ENCODE measurements around the gene HMX2. TPM values are rescaled to one million over a fixed set of nuclear protein-coding genes. Genes with fewer than 3 reads are reported as not detected.

Gene HMX2
- total RNA-seq, 1 experiment from 2014 or later: 2.7 TPM

DNA sequence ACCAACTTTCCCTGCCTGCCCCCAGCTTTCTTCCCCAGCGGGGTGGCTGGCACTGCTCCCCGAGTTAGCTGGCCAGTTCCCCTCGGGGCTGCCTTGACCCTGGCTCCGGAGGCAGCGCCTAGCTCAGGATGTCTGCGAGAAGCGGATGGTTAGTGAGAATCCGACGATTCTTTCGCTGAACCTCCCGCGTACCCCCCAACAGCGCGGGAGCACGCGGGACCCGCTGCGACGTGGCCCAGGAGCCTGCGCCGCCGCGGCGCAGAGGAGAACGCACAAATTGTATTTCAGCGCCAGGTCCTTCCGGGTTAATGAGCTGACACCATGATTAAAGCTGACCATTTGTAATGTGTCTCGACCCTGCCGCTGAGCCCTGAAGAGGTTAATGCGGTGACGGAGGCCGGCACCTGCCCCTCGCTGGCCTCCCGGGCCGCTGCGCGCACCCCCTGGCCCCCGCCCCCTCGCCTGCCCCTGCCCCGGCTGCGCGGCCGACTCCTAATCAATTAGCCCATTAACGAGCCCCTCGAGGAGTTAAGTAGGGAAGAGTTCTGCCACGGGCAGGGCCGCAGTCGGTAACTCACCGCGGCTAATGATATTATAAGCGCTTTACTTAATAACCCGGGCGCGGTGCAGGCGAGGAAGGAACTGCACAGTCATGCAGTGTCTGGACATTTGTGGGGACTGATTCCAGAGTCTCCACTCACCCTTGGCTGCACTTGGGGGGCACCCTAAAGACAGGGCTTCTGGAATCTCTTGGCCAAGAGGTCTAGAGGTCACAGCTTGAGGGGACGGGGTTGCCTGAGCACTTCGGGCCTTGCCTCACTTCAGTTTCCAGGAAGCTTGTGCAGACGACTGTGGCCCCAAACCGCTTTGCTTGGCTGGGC lies 1.7 kb upstream of the HMX2 start:
- no peaks in the 10 kb centered on the region for H3K36me3 ChIP-seq (ENCODE audit: control insufficient read depth, insufficient read depth, low read length)
- H3K4me3 ChIP-seq (ENCODE audit: low read depth in 2 of 2, low read length in 2 of 2): no peak overlapping the region
- H3K27me3 ChIP-seq (ENCODE audit: control insufficient read depth, insufficient read depth, low read length): no peaks in the 10 kb centered on the region
- ATAC-seq (no peak), DNase-seq (ENCODE audit: low read depth, low spot score) (no peak)
- intact Hi-C loops (cut with micrococcal nuclease; ENCODE audit: unreplicated experiment): no loop called here
- in situ Hi-C loops (cut with HindIII; ENCODE audit: low pct_unique_long_range_greater_than_20kb, low sequenced_read_pairs): no loop called here
- CTCF ChIA-PET: interaction anchor here (1.4 kb wide), 1 partner anchor 233 kb away, joined by 5 read pairs; no protein-coding TSS in a partner anchor
- no TSS peak for BruUV-seq (replicated peaks)
- peaks cover 26% of the 10 kb centered on the region for H3K4me1 ChIP-seq (ENCODE audit: control insufficient read depth, insufficient read depth, low read length)
- POLR2A ChIA-PET: no interaction called here
- no peak overlapping the region for H3K27ac ChIP-seq (ENCODE audit: low read length)
- no peak for TF ChIP-seq SIN3A (IDR thresholded peaks at IDR 0.05; ENCODE audit: borderline replicate concordance, insufficient read depth, low read depth, low read length)
- TF ChIP-seq, protein P1, sequence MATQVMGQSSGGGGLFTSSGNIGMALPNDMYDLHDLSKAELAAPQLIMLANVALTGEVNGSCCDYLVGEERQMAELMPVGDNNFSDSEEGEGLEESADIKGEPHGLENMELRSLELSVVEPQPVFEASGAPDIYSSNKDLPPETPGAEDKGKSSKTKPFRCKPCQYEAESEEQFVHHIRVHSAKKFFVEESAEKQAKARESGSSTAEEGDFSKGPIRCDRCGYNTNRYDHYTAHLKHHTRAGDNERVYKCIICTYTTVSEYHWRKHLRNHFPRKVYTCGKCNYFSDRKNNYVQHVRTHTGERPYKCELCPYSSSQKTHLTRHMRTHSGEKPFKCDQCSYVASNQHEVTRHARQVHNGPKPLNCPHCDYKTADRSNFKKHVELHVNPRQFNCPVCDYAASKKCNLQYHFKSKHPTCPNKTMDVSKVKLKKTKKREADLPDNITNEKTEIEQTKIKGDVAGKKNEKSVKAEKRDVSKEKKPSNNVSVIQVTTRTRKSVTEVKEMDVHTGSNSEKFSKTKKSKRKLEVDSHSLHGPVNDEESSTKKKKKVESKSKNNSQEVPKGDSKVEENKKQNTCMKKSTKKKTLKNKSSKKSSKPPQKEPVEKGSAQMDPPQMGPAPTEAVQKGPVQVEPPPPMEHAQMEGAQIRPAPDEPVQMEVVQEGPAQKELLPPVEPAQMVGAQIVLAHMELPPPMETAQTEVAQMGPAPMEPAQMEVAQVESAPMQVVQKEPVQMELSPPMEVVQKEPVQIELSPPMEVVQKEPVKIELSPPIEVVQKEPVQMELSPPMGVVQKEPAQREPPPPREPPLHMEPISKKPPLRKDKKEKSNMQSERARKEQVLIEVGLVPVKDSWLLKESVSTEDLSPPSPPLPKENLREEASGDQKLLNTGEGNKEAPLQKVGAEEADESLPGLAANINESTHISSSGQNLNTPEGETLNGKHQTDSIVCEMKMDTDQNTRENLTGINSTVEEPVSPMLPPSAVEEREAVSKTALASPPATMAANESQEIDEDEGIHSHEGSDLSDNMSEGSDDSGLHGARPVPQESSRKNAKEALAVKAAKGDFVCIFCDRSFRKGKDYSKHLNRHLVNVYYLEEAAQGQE (IDR thresholded peaks at IDR 0.05; ENCODE audit: insufficient read depth in 1 of 2, low read depth in 2 of 2, low read length in 1 of 2): no peak
- TF ChIP-seq TCF7L2 (IDR thresholded peaks at IDR 0.05; ENCODE audit: low read depth, low read length): no peak
- no peak for TF ChIP-seq POLR2AphosphoS5 (IDR thresholded peaks at IDR 0.05; ENCODE audit: low read depth, low read length)
- TF ChIP-seq, protein P2, sequence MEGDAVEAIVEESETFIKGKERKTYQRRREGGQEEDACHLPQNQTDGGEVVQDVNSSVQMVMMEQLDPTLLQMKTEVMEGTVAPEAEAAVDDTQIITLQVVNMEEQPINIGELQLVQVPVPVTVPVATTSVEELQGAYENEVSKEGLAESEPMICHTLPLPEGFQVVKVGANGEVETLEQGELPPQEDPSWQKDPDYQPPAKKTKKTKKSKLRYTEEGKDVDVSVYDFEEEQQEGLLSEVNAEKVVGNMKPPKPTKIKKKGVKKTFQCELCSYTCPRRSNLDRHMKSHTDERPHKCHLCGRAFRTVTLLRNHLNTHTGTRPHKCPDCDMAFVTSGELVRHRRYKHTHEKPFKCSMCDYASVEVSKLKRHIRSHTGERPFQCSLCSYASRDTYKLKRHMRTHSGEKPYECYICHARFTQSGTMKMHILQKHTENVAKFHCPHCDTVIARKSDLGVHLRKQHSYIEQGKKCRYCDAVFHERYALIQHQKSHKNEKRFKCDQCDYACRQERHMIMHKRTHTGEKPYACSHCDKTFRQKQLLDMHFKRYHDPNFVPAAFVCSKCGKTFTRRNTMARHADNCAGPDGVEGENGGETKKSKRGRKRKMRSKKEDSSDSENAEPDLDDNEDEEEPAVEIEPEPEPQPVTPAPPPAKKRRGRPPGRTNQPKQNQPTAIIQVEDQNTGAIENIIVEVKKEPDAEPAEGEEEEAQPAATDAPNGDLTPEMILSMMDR (IDR thresholded peaks at IDR 0.05): no peak
- no peaks in the 10 kb centered on the region for H3K9me3 ChIP-seq (ENCODE audit: control insufficient read depth, insufficient read depth, low read depth, low read length)

DNA sequence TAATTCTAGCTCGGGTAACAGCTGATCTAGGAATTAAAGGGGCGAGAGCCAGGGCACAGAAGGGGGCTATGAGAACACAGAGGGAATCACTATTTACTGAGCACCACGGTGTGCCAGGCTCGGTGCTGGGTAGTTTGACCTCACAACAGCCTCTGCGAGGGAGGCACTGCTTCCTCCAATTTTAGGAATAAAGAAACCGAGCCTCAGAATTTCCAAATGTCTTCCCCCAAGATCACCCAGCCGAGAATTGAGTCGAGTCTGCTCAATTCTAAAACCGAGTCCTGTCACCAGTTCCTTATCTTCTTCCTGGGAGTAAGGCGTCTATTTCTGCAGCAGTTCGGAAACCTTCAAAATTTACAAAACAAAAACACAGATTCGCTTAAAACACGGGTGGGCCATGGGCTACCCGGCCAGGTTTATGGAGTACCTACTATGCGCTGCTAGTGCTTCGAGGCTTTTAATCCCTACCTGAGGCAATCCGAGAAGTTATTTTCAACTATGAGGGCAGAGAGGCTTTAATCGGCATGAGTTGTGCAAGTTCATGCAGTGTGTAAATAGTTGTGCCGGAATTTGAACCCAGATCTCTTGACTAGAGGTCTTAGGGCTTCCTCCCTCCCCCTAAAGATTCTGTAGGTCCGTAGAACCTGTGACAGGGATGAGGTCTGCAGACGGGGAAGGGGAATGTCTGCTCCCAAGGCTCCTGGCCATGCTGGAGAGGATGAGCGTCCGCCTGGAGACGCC lies 872 bp upstream of the HMX2 start:
- ATAC-seq: no peak
- Histone ChIP-seq H3K4me1 (ENCODE audit: control insufficient read depth, insufficient read depth, low read length) (peaks cover 32% of the 10 kb centered on the region), H3K27me3 (ENCODE audit: control insufficient read depth, insufficient read depth, low read length) (no peaks in the 10 kb centered on the region), H3K4me3 (ENCODE audit: low read depth in 2 of 2, low read length in 2 of 2) (no peak overlapping the region; a peak in 1 of 4 replicates), H3K27ac (ENCODE audit: low read length) (no peak overlapping the region), H3K36me3 (ENCODE audit: control insufficient read depth, insufficient read depth, low read length) (no peaks in the 10 kb centered on the region), H3K9me3 (ENCODE audit: control insufficient read depth, insufficient read depth, low read depth, low read length) (no peaks in the 10 kb centered on the region)
- ChIA-PET CTCF (no interaction called here), POLR2A (no interaction called here)
- intact Hi-C loops (cut with micrococcal nuclease; ENCODE audit: unreplicated experiment) (no loop called here), in situ Hi-C loops (cut with HindIII; ENCODE audit: low pct_unique_long_range_greater_than_20kb, low sequenced_read_pairs) (no loop called here)
- no peak for DNase-seq (ENCODE audit: low read depth, low spot score)
- no TSS peak for BruUV-seq (replicated peaks)
- TF ChIP-seq, protein P2 (IDR thresholded peaks at IDR 0.05): no peak
- TF ChIP-seq, protein P1 (IDR thresholded peaks at IDR 0.05; ENCODE audit: insufficient read depth in 1 of 2, low read depth in 2 of 2, low read length in 1 of 2): no peak
- TF ChIP-seq SIN3A (IDR thresholded peaks at IDR 0.05; ENCODE audit: borderline replicate concordance, insufficient read depth, low read depth, low read length): no peak
- no peak for TF ChIP-seq POLR2AphosphoS5 (IDR thresholded peaks at IDR 0.05; ENCODE audit: low read depth, low read length)
- no peak for TF ChIP-seq TCF7L2 (IDR thresholded peaks at IDR 0.05; ENCODE audit: low read depth, low read length)

Measured in Panc1 (cell line).